ENCODE measurements around the gene FSTL4. TPM values are rescaled to one million over a fixed set of nuclear protein-coding genes. Genes with fewer than 3 reads are reported as not detected.

Gene FSTL4
- total and polyA plus RNA-seq, 2 of the 13 experiments (the other 11 are each of a cell fraction or from before 2014, with no cell fraction given) = 2.1 to 3.0 TPM

DNA sequence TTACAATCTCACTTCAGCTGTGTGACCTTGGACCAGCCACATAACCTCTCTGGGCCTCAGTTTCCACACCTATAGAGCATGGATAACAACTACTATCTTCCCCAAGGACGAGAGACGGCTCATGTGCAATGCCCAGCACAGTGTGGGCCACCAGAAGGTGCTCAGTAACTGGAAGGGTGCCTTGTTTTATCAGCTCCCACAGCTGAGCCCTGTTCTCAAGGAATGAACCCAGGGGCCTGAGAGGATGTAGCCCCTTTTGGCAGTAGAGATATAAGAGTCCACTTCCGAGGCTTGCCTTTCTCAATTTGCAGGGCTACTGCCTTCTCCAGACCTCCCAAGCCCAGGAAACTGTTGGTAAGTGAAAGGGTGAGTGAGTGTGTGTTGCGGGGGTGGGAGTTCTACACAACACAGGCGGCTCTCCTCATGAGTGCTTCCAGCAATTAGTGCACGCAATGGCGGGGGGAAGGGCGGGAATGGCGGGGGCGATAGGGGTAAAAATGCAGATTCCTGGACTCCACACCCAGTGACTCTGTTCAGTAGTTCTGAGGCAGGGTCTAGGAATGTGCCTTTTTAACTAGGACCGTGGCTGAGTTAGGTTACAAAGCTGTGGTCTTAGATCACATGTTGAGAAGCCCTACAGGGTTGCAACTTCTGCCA is 185.1 kb downstream of the FSTL4 start:
- ChIA-PET POLR2A (no interaction called here), CTCF (ENCODE audit: low intra/inter-chr PET ratio, low total read pairs) (no interaction called here)
- no peak overlapping the region for H3K27ac ChIP-seq (ENCODE audit: extremely low read length, insufficient read depth, low read length)
- in situ Hi-C loops (cut with HindIII; ENCODE audit: extremely low pct_ligation_motif_present, low pct_unique_long_range_greater_than_20kb) = loop anchor here (10.0 kb wide), 1 partner anchor 518 kb away; no protein-coding TSS in a partner anchor
- no peak overlapping the region for H3K4me2 ChIP-seq (ENCODE audit: low read depth, low read length)
- no peaks in the 10 kb centered on the region for H4K20me1 ChIP-seq (ENCODE audit: insufficient read depth, low read length)
- H3K79me2 ChIP-seq (ENCODE audit: insufficient read depth, low read length) = no peaks in the 10 kb centered on the region
- H3K36me3 ChIP-seq (replicated peaks in 1 of 2; ENCODE audit: control insufficient read depth in 1 of 2, insufficient read depth in 2 of 2, low read length in 2 of 2) = no peaks in the 10 kb centered on the region
- H3K4me3 ChIP-seq (replicated peaks in 1 of 3; ENCODE audit: insufficient read depth in 1 of 3, low read depth in 2 of 3, low read length in 3 of 3) = no peak overlapping the region
- TF ChIP-seq YEATS4 (CRISPR knock-in tag; IDR thresholded peaks at IDR 0.05; ENCODE audit: borderline replicate concordance) (no peak), ZNF768 (CRISPR knock-in tag; IDR thresholded peaks at IDR 0.05) (peak; percentile 46; the same call in 1 of the 2 replicates), MED8 (CRISPR knock-in tag; IDR thresholded peaks at IDR 0.05; ENCODE audit: insufficient replicate concordance) (no peak), ZNF335 (CRISPR knock-in tag; IDR thresholded peaks at IDR 0.05) (no peak)
- TF ChIP-seq, protein P1, sequence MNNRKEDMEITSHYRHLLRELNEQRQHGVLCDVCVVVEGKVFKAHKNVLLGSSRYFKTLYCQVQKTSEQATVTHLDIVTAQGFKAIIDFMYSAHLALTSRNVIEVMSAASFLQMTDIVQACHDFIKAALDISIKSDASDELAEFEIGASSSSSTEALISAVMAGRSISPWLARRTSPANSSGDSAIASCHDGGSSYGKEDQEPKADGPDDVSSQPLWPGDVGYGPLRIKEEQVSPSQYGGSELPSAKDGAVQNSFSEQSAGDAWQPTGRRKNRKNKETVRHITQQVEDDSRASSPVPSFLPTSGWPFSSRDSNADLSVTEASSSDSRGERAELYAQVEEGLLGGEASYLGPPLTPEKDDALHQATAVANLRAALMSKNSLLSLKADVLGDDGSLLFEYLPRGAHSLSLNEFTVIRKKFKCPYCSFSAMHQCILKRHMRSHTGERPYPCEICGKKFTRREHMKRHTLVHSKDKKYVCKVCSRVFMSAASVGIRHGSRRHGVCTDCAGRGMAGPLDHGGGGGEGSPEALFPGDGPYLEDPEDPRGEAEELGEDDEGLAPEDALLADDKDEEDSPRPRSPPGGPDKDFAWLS (CRISPR knock-in tag; IDR thresholded peaks at IDR 0.05; ENCODE audit: borderline replicate concordance) = no peak
- 4% methylated on average over 9 of the region's 11 CpGs for WGBS (ENCODE audit: low lambda C conversion rate)
- no TSS peak for BruUV-seq (replicated peaks)
- ATAC-seq (no peak), FAIRE-seq (no peak), DNase-seq (ENCODE audit: low spot score) (no peak)
- H3K9ac ChIP-seq (ENCODE audit: insufficient read depth, low read depth, low read length) = no peak overlapping the region
- no peaks in the 10 kb centered on the region for H3K9me3 ChIP-seq (ENCODE audit: low read length)
- H2AFZ ChIP-seq (ENCODE audit: low read length) = no peak overlapping the region
- peaks cover 9% of the 10 kb centered on the region; the same call in 1 of the 2 replicates for H3K4me1 ChIP-seq (ENCODE audit: insufficient read depth, low read length)
- intact Hi-C loops (cut with micrococcal nuclease; ENCODE audit: unreplicated experiment) = no loop called here
- peaks cover 2 to 31% of the 10 kb centered on the region in 2 experiments; a peak in 4 of 5 replicates for H3K27me3 ChIP-seq (ENCODE audit: control insufficient read depth in 1 of 2, insufficient read depth in 2 of 2, low read length in 2 of 2)

DNA sequence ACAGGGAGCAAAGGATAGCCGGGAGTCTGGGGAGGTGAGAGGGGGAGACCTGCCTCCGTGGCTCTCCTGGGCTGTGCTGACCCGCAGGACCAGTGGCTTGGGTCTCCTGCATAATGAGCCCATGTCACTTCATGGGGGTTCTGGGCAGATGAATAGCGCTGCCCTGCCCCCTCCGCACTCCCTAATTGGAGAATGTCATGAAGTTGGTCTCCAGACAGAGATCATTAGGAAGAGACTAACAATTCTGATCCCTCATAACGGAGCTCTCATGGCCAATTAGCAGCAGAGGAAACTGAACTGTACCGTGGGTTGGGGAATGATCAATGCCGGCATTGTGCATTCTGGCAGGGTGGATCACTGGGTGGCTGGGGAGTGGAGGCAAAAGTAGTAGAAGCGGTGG is 186.1 kb downstream of the FSTL4 start:
- in situ Hi-C loops (cut with HindIII; ENCODE audit: extremely low pct_ligation_motif_present, low pct_unique_long_range_greater_than_20kb) (loop anchor here (10.0 kb wide), 1 partner anchor 519 kb away; no protein-coding TSS in a partner anchor), intact Hi-C loops (cut with micrococcal nuclease; ENCODE audit: unreplicated experiment) (no loop called here)
- FAIRE-seq (no peak), ATAC-seq (no peak), DNase-seq (ENCODE audit: low spot score) (no peak)
- Histone ChIP-seq H3K27ac (ENCODE audit: extremely low read length, insufficient read depth, low read length) (no peak overlapping the region), H3K36me3 (replicated peaks in 1 of 2; ENCODE audit: control insufficient read depth in 1 of 2, insufficient read depth in 2 of 2, low read length in 2 of 2) (no peaks in the 10 kb centered on the region), H3K4me2 (ENCODE audit: low read depth, low read length) (no peak overlapping the region), H3K9ac (ENCODE audit: insufficient read depth, low read depth, low read length) (no peak overlapping the region), H4K20me1 (ENCODE audit: insufficient read depth, low read length) (no peaks in the 10 kb centered on the region), H2AFZ (ENCODE audit: low read length) (no peak overlapping the region), H3K4me1 (ENCODE audit: insufficient read depth, low read length) (peaks cover 9% of the 10 kb centered on the region; the same call in 1 of the 2 replicates), H3K9me3 (ENCODE audit: low read length) (no peaks in the 10 kb centered on the region), H3K79me2 (ENCODE audit: insufficient read depth, low read length) (no peaks in the 10 kb centered on the region), H3K27me3 (ENCODE audit: control insufficient read depth in 1 of 2, insufficient read depth in 2 of 2, low read length in 2 of 2) (peaks cover 2 to 36% of the 10 kb centered on the region in 2 experiments; a peak in 4 of 5 replicates), H3K4me3 (replicated peaks in 1 of 3; ENCODE audit: insufficient read depth in 1 of 3, low read depth in 2 of 3, low read length in 3 of 3) (no peak overlapping the region)
- CTCF ChIA-PET (ENCODE audit: low intra/inter-chr PET ratio, low total read pairs) = no interaction called here
- no TSS peak for BruUV-seq (replicated peaks)
- WGBS (ENCODE audit: low lambda C conversion rate) = 5% methylated on average over 6 of the region's 9 CpGs
- POLR2A ChIA-PET = no interaction called here
- TF ChIP-seq, protein P2, sequence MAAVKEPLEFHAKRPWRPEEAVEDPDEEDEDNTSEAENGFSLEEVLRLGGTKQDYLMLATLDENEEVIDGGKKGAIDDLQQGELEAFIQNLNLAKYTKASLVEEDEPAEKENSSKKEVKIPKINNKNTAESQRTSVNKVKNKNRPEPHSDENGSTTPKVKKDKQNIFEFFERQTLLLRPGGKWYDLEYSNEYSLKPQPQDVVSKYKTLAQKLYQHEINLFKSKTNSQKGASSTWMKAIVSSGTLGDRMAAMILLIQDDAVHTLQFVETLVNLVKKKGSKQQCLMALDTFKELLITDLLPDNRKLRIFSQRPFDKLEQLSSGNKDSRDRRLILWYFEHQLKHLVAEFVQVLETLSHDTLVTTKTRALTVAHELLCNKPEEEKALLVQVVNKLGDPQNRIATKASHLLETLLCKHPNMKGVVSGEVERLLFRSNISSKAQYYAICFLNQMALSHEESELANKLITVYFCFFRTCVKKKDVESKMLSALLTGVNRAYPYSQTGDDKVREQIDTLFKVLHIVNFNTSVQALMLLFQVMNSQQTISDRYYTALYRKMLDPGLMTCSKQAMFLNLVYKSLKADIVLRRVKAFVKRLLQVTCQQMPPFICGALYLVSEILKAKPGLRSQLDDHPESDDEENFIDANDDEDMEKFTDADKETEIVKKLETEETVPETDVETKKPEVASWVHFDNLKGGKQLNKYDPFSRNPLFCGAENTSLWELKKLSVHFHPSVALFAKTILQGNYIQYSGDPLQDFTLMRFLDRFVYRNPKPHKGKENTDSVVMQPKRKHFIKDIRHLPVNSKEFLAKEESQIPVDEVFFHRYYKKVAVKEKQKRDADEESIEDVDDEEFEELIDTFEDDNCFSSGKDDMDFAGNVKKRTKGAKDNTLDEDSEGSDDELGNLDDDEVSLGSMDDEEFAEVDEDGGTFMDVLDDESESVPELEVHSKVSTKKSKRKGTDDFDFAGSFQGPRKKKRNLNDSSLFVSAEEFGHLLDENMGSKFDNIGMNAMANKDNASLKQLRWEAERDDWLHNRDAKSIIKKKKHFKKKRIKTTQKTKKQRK (IDR thresholded peaks at IDR 0.05; ENCODE audit: low read length) = no peak
- TF ChIP-seq TBP (CRISPR knock-in tag; IDR thresholded peaks at IDR 0.05) = no peak
- no peak for TF ChIP-seq ZNF556 (CRISPR knock-in tag; IDR thresholded peaks at IDR 0.05; ENCODE audit: borderline replicate concordance)
- no peak for TF ChIP-seq ZMYM3 (CRISPR knock-in tag; IDR thresholded peaks at IDR 0.05)
- TF ChIP-seq ZNF878 (CRISPR knock-in tag; IDR thresholded peaks at IDR 0.05) = no peak

All from HepG2 (cell line).